A549 (cell line): ENCODE data around the gene FBXW9. TPM values are rescaled to one million over a fixed set of nuclear protein-coding genes. Genes with fewer than 3 reads are reported as not detected.

ENCODE experiments used
- CBX2 ChIP-seq: fragments of 200-600 bp; sonication (generic); IDR thresholded peaks from 2 replicates; pipeline ENCODE4 v1.6.1; 2016; ENCODE audit warnings: low read depth, mild to moderate bottlenecking, borderline replicate concordance
- CEBPB ChIP-seq, 2 experiments: fragments of >200 bp in 1 of 2; sonication (Bioruptor Twin) in 1 of 2; formaldehyde crosslinking in 1 of 2; IDR thresholded peaks; 2 replicates each; pipeline ENCODE4 v1.6.1; 2012 to 2016
- E2F6 ChIP-seq: IDR thresholded peaks from 2 replicates; pipeline ENCODE4 v1.6.1; 2012; ENCODE audit warnings: low read depth, borderline replicate concordance
- EHF ChIP-seq: fragments of 250-450 bp; sonication (Bioruptor Pico); IDR thresholded peaks from 2 replicates; pipeline ENCODE4 v1.5.0; 2020; ENCODE audit warnings: mild to moderate bottlenecking
- EP300 ChIP-seq, 2 experiments: fragments of >200 bp; sonication (Bioruptor Twin); formaldehyde crosslinking; IDR thresholded peaks; 2 replicates in 1 of 2; 3 replicates in 1 of 2; pipeline ENCODE4 v1.6.1; 2016 to 2017
- FOSL2 ChIP-seq, 2 experiments: fragments of 450-650 bp in 1 of 2; fragments of >200 bp in 1 of 2; sonication (Bioruptor Twin) in 1 of 2; formaldehyde crosslinking; IDR thresholded peaks; 2 replicates each; pipeline versions ENCODE4 v1.5.0 to v1.6.1; 2016 to 2020; ENCODE audit warnings: mild to moderate bottlenecking in 1 of 2, moderate library complexity in 1 of 2
- GATA3 ChIP-seq: IDR thresholded peaks from 2 replicates; pipeline ENCODE4 v1.6.1; 2012; ENCODE audit warnings: borderline replicate concordance
- HEYL ChIP-seq: fragments of 250-450 bp; sonication (Bioruptor Pico); IDR thresholded peaks from 2 replicates; pipeline ENCODE4 v1.8.0; 2021; ENCODE audit warnings: mild to moderate bottlenecking, moderate library complexity
- HMGXB4 ChIP-seq: fragments of 250-450 bp; sonication (Bioruptor Pico); IDR thresholded peaks from 2 replicates; pipeline ENCODE4 v1.5.0; 2021; ENCODE audit warnings: mild to moderate bottlenecking, moderate library complexity, borderline replicate concordance
- KDM5A ChIP-seq: fragments of 200-600 bp; sonication (generic); IDR thresholded peaks from 2 replicates; pipeline ENCODE4 v1.6.1; 2016; ENCODE audit warnings: antibody characterized with exemption, mild to moderate bottlenecking
- MAX ChIP-seq: IDR thresholded peaks from 2 replicates; pipeline ENCODE4 v1.6.1; 2012
- NFE2L2 ChIP-seq: fragments of 150-350 bp; conservative IDR thresholded peaks from 2 replicates; pipeline ENCODE4 v1.6.1; 2014; ENCODE audit warnings: low read length
- NPAS2 ChIP-seq: fragments of 250-450 bp; sonication (Bioruptor Pico); IDR thresholded peaks from 2 replicates; pipeline ENCODE4 v1.8.0; 2022; ENCODE audit warnings: mild to moderate bottlenecking, moderate library complexity, borderline replicate concordance
- NR3C1 ChIP-seq: fragments of >200 bp; sonication (Bioruptor Twin); formaldehyde crosslinking; IDR thresholded peaks from 3 replicates; pipeline ENCODE4 v1.6.1; 2017
- POLR2A ChIP-seq: IDR thresholded peaks from 2 replicates; pipeline ENCODE4 v1.6.1; 2012; ENCODE audit warnings: mild to moderate bottlenecking, low read length
- POLR2AphosphoS2 ChIP-seq: conservative IDR thresholded peaks from 2 replicates; pipeline ENCODE4 v1.6.1; 2012; ENCODE audit warnings: low read length, improper control_type of control experiment, inconsistent platforms
- RAD21 ChIP-seq, 2 experiments: fragments of >200 bp in 1 of 2; sonication (Bioruptor Twin) in 1 of 2; formaldehyde crosslinking in 1 of 2; IDR thresholded peaks in 1 of 2; conservative IDR thresholded peaks in 1 of 2; 2 replicates in 1 of 2; 3 replicates in 1 of 2; pipeline ENCODE4 v1.6.1; 2012 to 2018; ENCODE audit warnings: inconsistent platforms in 1 of 2
- RCOR1 ChIP-seq: fragments of 150-350 bp; IDR thresholded peaks from 2 replicates; pipeline ENCODE4 v1.6.1; 2014; ENCODE audit warnings: antibody characterized with exemption, low read length, low read depth
- RFX5 ChIP-seq: fragments of 450-650 bp; IDR thresholded peaks from 2 replicates; pipeline ENCODE4 v1.7.1; 2014; ENCODE audit warnings: antibody characterized with exemption, mild to moderate bottlenecking, moderate library complexity
- RNF2 ChIP-seq: fragments of 200-600 bp; sonication (generic); IDR thresholded peaks from 2 replicates; pipeline ENCODE4 v1.6.1; 2016; ENCODE audit warnings: low read depth, mild to moderate bottlenecking, antibody characterized with exemption, moderate library complexity, borderline replicate concordance
- ZC3H11A ChIP-seq: fragments of 450-650 bp; IDR thresholded peaks from 2 replicates; pipeline ENCODE4 v1.6.1; 2014; ENCODE audit warnings: antibody characterized with exemption, mild to moderate bottlenecking
- polyA plus RNA-seq, 4 experiments: library from polyadenylated mRNA; depleted of rRNA in 3 of 4; stranded (reverse); fragments of >200 nt; fragmentation: RNase III in 1 of 4; extraction: RNeasy Plus Mini Kit Qiagen cat#74134 plus additional on column Dnase treatment in 1 of 4; gene quantifications; 2 replicates in 3 of 4; 3 replicates in 1 of 4; pipeline ENCODE4 v1.2.3, GENCODE V29; 2011 to 2017
- TF ChIP-seq, protein P1 (sequence below): IDR thresholded peaks from 2 replicates; pipeline ENCODE4 v1.6.1; 2012
- TF ChIP-seq, protein P2 (sequence below): fragments of >200 bp; sonication (Bioruptor Twin); formaldehyde crosslinking; IDR thresholded peaks from 3 replicates; pipeline ENCODE4 v1.5.1; 2016
- TF ChIP-seq, protein P3 (sequence below): fragments of >200 bp; sonication (Bioruptor Twin); formaldehyde crosslinking; IDR thresholded peaks from 2 replicates; pipeline ENCODE4 v1.6.1; 2016

The FBXW9 gene
- polyA plus RNA-seq, 2 of the 4 experiments (the other 2 are of a cell fraction): 5.7 to 8.0 TPM

DNA sequence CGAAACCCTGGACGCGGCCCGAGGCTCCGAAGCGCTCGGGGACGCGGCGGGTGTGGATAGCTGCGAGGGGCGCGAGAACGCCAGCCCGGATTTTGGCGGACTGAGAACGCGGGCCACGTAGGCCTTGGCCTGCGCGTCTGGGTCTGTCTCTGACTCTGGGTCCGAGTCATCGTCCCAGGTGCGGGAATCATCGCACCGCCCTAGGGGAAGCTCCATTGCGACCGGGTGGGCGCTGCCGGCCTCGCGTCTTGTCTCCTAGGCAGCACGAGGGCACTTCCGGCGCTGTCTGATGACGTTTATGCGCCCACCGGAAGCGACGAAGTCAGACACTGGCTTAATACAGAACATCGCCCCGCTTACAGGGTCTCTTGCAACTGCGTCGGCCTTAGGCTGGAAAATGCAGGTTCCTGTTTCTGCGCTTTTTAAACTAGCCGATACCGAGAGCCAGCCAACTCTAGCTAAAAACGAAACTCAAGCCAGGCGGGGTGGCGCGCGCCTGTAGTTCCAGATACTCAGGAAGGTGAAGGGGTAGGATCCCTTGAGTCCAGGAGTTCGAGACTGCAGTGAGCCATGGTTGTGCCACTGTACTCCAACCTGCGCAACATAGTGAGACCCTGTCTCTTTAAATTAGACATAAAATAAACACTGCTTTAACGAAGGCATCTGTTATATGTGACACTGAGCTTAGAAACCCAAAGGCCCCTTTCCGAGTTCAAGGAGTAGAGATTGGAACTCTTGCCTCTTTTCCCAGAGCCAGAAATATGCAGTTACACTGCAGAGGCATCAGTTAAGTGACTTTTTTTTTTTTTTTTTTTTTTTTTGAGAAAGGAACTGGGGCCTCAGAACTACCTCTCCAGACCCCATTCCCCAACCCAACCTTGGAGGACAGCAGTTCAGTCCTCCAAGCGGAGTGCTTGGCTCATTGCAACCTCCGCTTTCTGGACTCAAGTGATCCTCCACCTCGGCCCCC is at the start of gene FBXW9 (continued):
- TF ChIP-seq CEBPB (IDR thresholded peaks at IDR 0.05) (no peak), KDM5A (peak; percentile 57; the same call in 1 of the 2 replicates), RAD21 (conservative IDR thresholded peaks at IDR 0.05 in 1 of 2, IDR thresholded peaks at IDR 0.05 in 1 of 2) (no peak), POLR2A (peak; percentile 21), HMGXB4 (CRISPR knock-in tag) (no peak), FOSL2 (IDR thresholded peaks at IDR 0.05) (no peak), FOSL2 (CRISPR knock-in tag; IDR thresholded peaks at IDR 0.05) (no peak), POLR2AphosphoS2 (peak; percentile 83; the same call in 1 of the 2 replicates), GATA3 (peak; percentile 5; the same call in 1 of the 2 replicates), EP300 (IDR thresholded peaks at IDR 0.05) (no peak), EHF (CRISPR knock-in tag) (no peak), NFE2L2 (no peak), RNF2 (no peak), E2F6 (peak; percentile 49; the same call in 1 of the 2 replicates), MAX (peak; percentile 80), HEYL (CRISPR knock-in tag) (no peak), NR3C1 (no peak), RCOR1 (no peak), ZC3H11A (no peak), RFX5 (no peak), NPAS2 (no peak), CBX2 (no peak)
- TF ChIP-seq, protein P1, sequence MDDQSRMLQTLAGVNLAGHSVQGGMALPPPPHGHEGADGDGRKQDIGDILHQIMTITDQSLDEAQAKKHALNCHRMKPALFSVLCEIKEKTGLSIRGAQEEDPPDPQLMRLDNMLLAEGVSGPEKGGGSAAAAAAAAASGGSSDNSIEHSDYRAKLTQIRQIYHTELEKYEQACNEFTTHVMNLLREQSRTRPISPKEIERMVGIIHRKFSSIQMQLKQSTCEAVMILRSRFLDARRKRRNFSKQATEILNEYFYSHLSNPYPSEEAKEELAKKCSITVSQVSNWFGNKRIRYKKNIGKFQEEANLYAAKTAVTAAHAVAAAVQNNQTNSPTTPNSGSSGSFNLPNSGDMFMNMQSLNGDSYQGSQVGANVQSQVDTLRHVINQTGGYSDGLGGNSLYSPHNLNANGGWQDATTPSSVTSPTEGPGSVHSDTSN: no peak
- TF ChIP-seq, protein P2, sequence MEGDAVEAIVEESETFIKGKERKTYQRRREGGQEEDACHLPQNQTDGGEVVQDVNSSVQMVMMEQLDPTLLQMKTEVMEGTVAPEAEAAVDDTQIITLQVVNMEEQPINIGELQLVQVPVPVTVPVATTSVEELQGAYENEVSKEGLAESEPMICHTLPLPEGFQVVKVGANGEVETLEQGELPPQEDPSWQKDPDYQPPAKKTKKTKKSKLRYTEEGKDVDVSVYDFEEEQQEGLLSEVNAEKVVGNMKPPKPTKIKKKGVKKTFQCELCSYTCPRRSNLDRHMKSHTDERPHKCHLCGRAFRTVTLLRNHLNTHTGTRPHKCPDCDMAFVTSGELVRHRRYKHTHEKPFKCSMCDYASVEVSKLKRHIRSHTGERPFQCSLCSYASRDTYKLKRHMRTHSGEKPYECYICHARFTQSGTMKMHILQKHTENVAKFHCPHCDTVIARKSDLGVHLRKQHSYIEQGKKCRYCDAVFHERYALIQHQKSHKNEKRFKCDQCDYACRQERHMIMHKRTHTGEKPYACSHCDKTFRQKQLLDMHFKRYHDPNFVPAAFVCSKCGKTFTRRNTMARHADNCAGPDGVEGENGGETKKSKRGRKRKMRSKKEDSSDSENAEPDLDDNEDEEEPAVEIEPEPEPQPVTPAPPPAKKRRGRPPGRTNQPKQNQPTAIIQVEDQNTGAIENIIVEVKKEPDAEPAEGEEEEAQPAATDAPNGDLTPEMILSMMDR: no peak
- TF ChIP-seq, protein P3, sequence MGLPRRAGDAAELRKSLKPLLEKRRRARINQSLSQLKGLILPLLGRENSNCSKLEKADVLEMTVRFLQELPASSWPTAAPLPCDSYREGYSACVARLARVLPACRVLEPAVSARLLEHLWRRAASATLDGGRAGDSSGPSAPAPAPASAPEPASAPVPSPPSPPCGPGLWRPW: no peak
